Neural crest cell (in vitro differentiated cells): ENCODE results near the gene SIGLEC6. TPM values are rescaled to one million over a fixed set of nuclear protein-coding genes. Genes with fewer than 3 reads are reported as not detected.

Experiments used
- DNase-seq: peaks from one replicate; pipeline ENCODE4 v3.0.0; 2021; ENCODE audit warnings: low read depth, mixed read lengths, low spot score
- H3K27ac Mint-ChIP-seq: one replicate; pipeline ENCODE4 v1.8.0; 2021; ENCODE audit warnings: mild to moderate bottlenecking, mixed read lengths; ENCODE audit not compliant: unreplicated experiment
- H3K27me3 Mint-ChIP-seq: 2 replicates; pipeline ENCODE4 v1.8.0; 2021; ENCODE audit warnings: low read depth, mild to moderate bottlenecking, mixed read lengths
- H3K36me3 Mint-ChIP-seq: 2 replicates; pipeline ENCODE4 v1.8.0; 2021; ENCODE audit warnings: low read depth, mild to moderate bottlenecking, mixed read lengths
- H3K4me1 Mint-ChIP-seq: 2 replicates; pipeline ENCODE4 v1.8.0; 2021; ENCODE audit warnings: mixed read lengths
- H3K4me3 Mint-ChIP-seq: one replicate; pipeline ENCODE4 v1.8.0; 2021; ENCODE audit warnings: mild to moderate bottlenecking, mixed read lengths
- H3K9me3 Mint-ChIP-seq: 2 replicates; pipeline ENCODE4 v1.8.0; 2021; ENCODE audit warnings: mixed read lengths
- CTCF ChIP-seq: fragments of 200-600 bp; sonication (generic); conservative IDR thresholded peaks from 2 replicates; pipeline ENCODE4 v1.5.0; 2021; ENCODE audit warnings: antibody characterized with exemption, mild to moderate bottlenecking
- total RNA-seq: library from RNA; stranded (reverse); gene quantifications from 2 replicates; pipeline ENCODE4 v1.2.1, GENCODE V29; 2021

The SIGLEC6 gene
- total RNA-seq, 1 donor from 2014 or later, result not detected

- no peak for TF ChIP-seq CTCF
- peaks cover 17% of the 10 kb centered on the region for H3K4me1 Mint-ChIP-seq
- peaks cover 3% of the 10 kb centered on the region for H3K9me3 Mint-ChIP-seq
- DNase-seq, result no peak
- peak overlapping the region; percentile 98 for H3K4me3 Mint-ChIP-seq
- H3K36me3 Mint-ChIP-seq, result no peaks in the 10 kb centered on the region
- H3K27me3 Mint-ChIP-seq, result peaks cover 41% of the 10 kb centered on the region
- no peak overlapping the region for H3K27ac Mint-ChIP-seq
Observed at GRCh38 chr19:51571599-51571998, 40.1 kb upstream of the SIGLEC6 start.

GRCh38 chr19:51570962-51571575 is 39.6 kb upstream of the SIGLEC6 start, which contains the start of gene ZNF175:
Gene ZNF175, plus strand, starts transcription at chr19:51571283. Its CDS starts 2,047 bp downstream, at chr19:51573330.
- Mint-ChIP-seq H3K4me1 (peaks cover 17% of the 10 kb centered on the region), H3K9me3 (peaks cover 3% of the 10 kb centered on the region), H3K36me3 (no peaks in the 10 kb centered on the region), H3K4me3 (peak within 1 kb of the TSS; percentile 98), H3K27ac (peak within 1 kb of the TSS; percentile 48), H3K27me3 (peaks cover 46% of the 10 kb centered on the region)
- DNase-seq, result peak; percentile 93
- TF ChIP-seq CTCF, result no peak

- H3K4me1 Mint-ChIP-seq, result peaks cover 17% of the 10 kb centered on the region
- H3K27me3 Mint-ChIP-seq, result peaks cover 72% of the 10 kb centered on the region
- H3K36me3 Mint-ChIP-seq, result no peaks in the 10 kb centered on the region
- H3K27ac Mint-ChIP-seq, result no peak overlapping the region
- H3K9me3 Mint-ChIP-seq, result peaks cover 3% of the 10 kb centered on the region
- no peak overlapping the region for H3K4me3 Mint-ChIP-seq
- no peak for DNase-seq
- TF ChIP-seq CTCF, result no peak
Observed at GRCh38 chr19:51568456-51568855, 37.0 kb upstream of the SIGLEC6 start.

- H3K27me3 Mint-ChIP-seq, result peaks cover 81% of the 10 kb centered on the region
- peaks cover 17% of the 10 kb centered on the region for H3K4me1 Mint-ChIP-seq
- DNase-seq, result no peak
- H3K27ac Mint-ChIP-seq, result no peak overlapping the region
- peaks cover 3% of the 10 kb centered on the region for H3K9me3 Mint-ChIP-seq
- no peak overlapping the region for H3K4me3 Mint-ChIP-seq
- no peaks in the 10 kb centered on the region for H3K36me3 Mint-ChIP-seq
- TF ChIP-seq CTCF, result no peak
Observed at GRCh38 chr19:51567583-51567982, 36.1 kb upstream of the SIGLEC6 start.

- H3K4me3 Mint-ChIP-seq, result no peak overlapping the region
- no peak for DNase-seq
- H3K36me3 Mint-ChIP-seq, result no peaks in the 10 kb centered on the region
- H3K9me3 Mint-ChIP-seq, result peaks cover 3% of the 10 kb centered on the region
- H3K27me3 Mint-ChIP-seq, result peaks cover 88% of the 10 kb centered on the region
- peaks cover 9% of the 10 kb centered on the region for H3K4me1 Mint-ChIP-seq
- H3K27ac Mint-ChIP-seq, result no peak overlapping the region
- no peak for TF ChIP-seq CTCF
Observed at GRCh38 chr19:51566489-51567100, 35.1 kb upstream of the SIGLEC6 start.
